HCT116 (cell line): Measurements from ENCODE around the gene MYL12B. TPM values are rescaled to one million over a fixed set of nuclear protein-coding genes. Genes with fewer than 3 reads are reported as not detected.

ENCODE experiments used
- ATAC-seq: fragments of 200-7000 bp; cut with Tn5 transposase; 2 replicates; pipeline ENCODE4 v1.9.1; 2020; ENCODE audit warnings: mild to moderate bottlenecking, moderate library complexity
- BruUV-seq: library from RNA; stranded (reverse); fragments of 400-500 nt; replicated peaks from 2 replicates; lab custom pipeline; 2021; lab: Mats Ljungman, UMichigan
- CTCF ChIA-PET: fragments of 300-600 bp; sonication (Branson Sonifier 250); formaldehyde crosslinking; loops from one replicate; lab custom pipeline; 2021; ENCODE audit warnings: antibody characterized with exemption; lab: Charles Lee
- POLR2A ChIA-PET: fragments of 300-600, 350-600 bp; sonication (Branson Sonifier 250); formaldehyde crosslinking; loops from one replicate; lab custom pipeline; 2021; ENCODE audit warnings: antibody characterized with exemption; lab: Charles Lee
- RAD21 ChIA-PET, 2 experiments: fragments of 300-600 bp; sonication (Branson Sonifier 250); formaldehyde crosslinking; loops; one replicate each; lab custom pipeline; 2023; ENCODE audit warnings: low total read pairs in 2 of 2; ENCODE audit not compliant: uncharacterized antibody in 2 of 2, unreplicated experiment in 2 of 2, low non-redundant PET in 1 of 2; lab: Charles Lee
- DNase-seq: peaks from one replicate; pipeline ENCODE4 v3.0.0-alpha.2; 2010; ENCODE audit warnings: low read depth, low spot score
- H2AFZ ChIP-seq: fragments of 200-600 bp; shearing (Covaris generic), sonication (generic); 2 replicates; pipeline ENCODE4 v1.6.1; 2017; ENCODE audit warnings: low read depth, mixed run types, mixed read lengths, antibody characterized with exemption, low read length; ENCODE audit not compliant: poor library complexity, severe bottlenecking
- H3K27ac ChIP-seq: 2 replicates; pipeline ENCODE4 v1.5.1; 2012; ENCODE audit warnings: low read depth, low read length
- H3K27me3 ChIP-seq: fragments of 200-600 bp; sonication (generic); 2 replicates; pipeline ENCODE4 v1.6.1; 2016; ENCODE audit warnings: mixed run types, low read length, mixed read lengths; ENCODE audit not compliant: insufficient read depth
- H3K36me3 ChIP-seq, 2 experiments: fragments of 200-500 bp in 1 of 2; fragments of 200-600 bp in 1 of 2; sonication (Bioruptor generic) in 1 of 2; sonication (generic) in 1 of 2; 2 replicates each; pipeline versions ENCODE4 v1.5.1 to v1.6.1; 2014 to 2016; ENCODE audit warnings: low read length in 2 of 2, inconsistent platforms in 1 of 2, mixed read lengths in 1 of 2, mixed run types in 1 of 2; ENCODE audit not compliant: insufficient read depth in 2 of 2, control insufficient read depth in 1 of 2
- H3K4me1 ChIP-seq, 2 experiments: fragments of 200-600 bp in 1 of 2; sonication (generic) in 1 of 2; 2 replicates each; pipeline versions ENCODE4 v1.5.1 to v1.6.1; 2012 to 2017; ENCODE audit warnings: low read length in 2 of 2, inconsistent platforms in 1 of 2, mild to moderate bottlenecking in 1 of 2, mixed read lengths in 1 of 2, mixed run types in 1 of 2, moderate library complexity in 1 of 2; ENCODE audit not compliant: insufficient read depth in 2 of 2, control insufficient read depth in 1 of 2
- H3K4me2 ChIP-seq: fragments of 200-600 bp; sonication (generic); 2 replicates; pipeline ENCODE4 v1.6.1; 2017; ENCODE audit warnings: mixed run types, low read length, mixed read lengths
- H3K4me3 ChIP-seq, 2 experiments: fragments of 200-600 bp in 1 of 2; sonication (generic) in 1 of 2; replicated peaks in 1 of 2; 2 replicates each; pipeline ENCODE4 v1.5.1; 2011 to 2016; ENCODE audit warnings: low read length in 2 of 2, control low read depth in 1 of 2, low read depth in 1 of 2, mild to moderate bottlenecking in 1 of 2, mixed read lengths in 1 of 2, mixed run types in 1 of 2
- H3K79me2 ChIP-seq: fragments of 200-600 bp; sonication (generic); 2 replicates; pipeline ENCODE4 v1.6.1; 2017; ENCODE audit warnings: mild to moderate bottlenecking, mixed run types, low read length, moderate library complexity, mixed read lengths; ENCODE audit not compliant: insufficient read depth
- H3K9ac ChIP-seq: fragments of 200-600 bp; sonication (generic); 2 replicates; pipeline ENCODE4 v1.6.1; 2016; ENCODE audit warnings: low read length, mixed read lengths
- H3K9me2 ChIP-seq: fragments of 200-600 bp; sonication (generic), shearing (Covaris generic); 2 replicates; pipeline ENCODE4 v1.6.1; 2017; ENCODE audit warnings: mixed run types, mild to moderate bottlenecking, moderate library complexity; ENCODE audit not compliant: insufficient read depth
- H3K9me3 ChIP-seq, 2 experiments: fragments of 200-500 bp in 1 of 2; fragments of 200-600 bp in 1 of 2; sonication (Bioruptor generic) in 1 of 2; sonication (generic) in 1 of 2; 2 replicates each; pipeline ENCODE4 v1.6.1; 2014 to 2017; ENCODE audit warnings: low read length in 2 of 2, mixed read lengths in 2 of 2, inconsistent platforms in 1 of 2, low read depth in 1 of 2, mild to moderate bottlenecking in 1 of 2, mixed run types in 1 of 2, moderate library complexity in 1 of 2; ENCODE audit not compliant: control insufficient read depth in 1 of 2, insufficient read depth in 1 of 2
- H4K20me1 ChIP-seq: fragments of 200-600 bp; sonication (generic), shearing (Covaris generic); 2 replicates; pipeline ENCODE4 v1.6.1; 2017; ENCODE audit warnings: mixed run types, mild to moderate bottlenecking, moderate library complexity; ENCODE audit not compliant: insufficient read depth
- ATF3 ChIP-seq: IDR thresholded peaks from 2 replicates; pipeline ENCODE4 v1.6.1; 2012
- CBX3 ChIP-seq: IDR thresholded peaks from 2 replicates; pipeline ENCODE4 v1.6.1; 2012; ENCODE audit warnings: low read depth
- EGR1 ChIP-seq: IDR thresholded peaks from 2 replicates; pipeline ENCODE4 v1.6.1; 2012; ENCODE audit warnings: low read depth
- ELF1 ChIP-seq: IDR thresholded peaks from 2 replicates; pipeline ENCODE4 v1.6.1; 2012; ENCODE audit warnings: low read depth, borderline replicate concordance
- EZH2 ChIP-seq: fragments of 200-600 bp; sonication (generic); IDR thresholded peaks from 2 replicates; pipeline ENCODE4 v1.6.1; 2017; ENCODE audit warnings: antibody characterized with exemption, mixed run types
- EZH2phosphoT487 ChIP-seq: fragments of 200-600 bp; IDR thresholded peaks from 2 replicates; pipeline ENCODE4 v1.6.1; 2018; ENCODE audit warnings: antibody characterized with exemption, borderline replicate concordance
- JUND ChIP-seq: IDR thresholded peaks from 2 replicates; pipeline ENCODE4 v1.6.1; 2012
- RAD21 ChIP-seq: IDR thresholded peaks from 2 replicates; pipeline ENCODE4 v1.6.1; 2012; ENCODE audit warnings: low read depth, mild to moderate bottlenecking
- SP1 ChIP-seq: IDR thresholded peaks from 2 replicates; pipeline ENCODE4 v1.6.1; 2012; ENCODE audit warnings: low read depth
- TCF7L2 ChIP-seq: IDR thresholded peaks from 2 replicates; pipeline ENCODE4 v1.7.0; 2011; ENCODE audit warnings: borderline replicate concordance, inconsistent platforms; ENCODE audit not compliant: insufficient read depth, insufficient read length; ENCODE audit errors: extremely low read depth
- ZFX ChIP-seq: fragments of 450-650 bp; IDR thresholded peaks from 2 replicates; pipeline ENCODE4 v1.6.1; 2017
- intact Hi-C: fragments of 100-400 bp; cut with micrococcal nuclease; formaldehyde crosslinking; loops from 2 replicates; pipeline ENCODE4 v1.10.0; 2022
- total RNA-seq: library from RNA; stranded (reverse); gene quantifications from one replicate; pipeline ENCODE4 v1.2.1, GENCODE V29; 2021; ENCODE audit not compliant: unreplicated experiment
- TF ChIP-seq, protein P1 (sequence below): IDR thresholded peaks from 2 replicates; pipeline ENCODE4 v1.6.1; 2011; ENCODE audit warnings: mild to moderate bottlenecking, low read length, moderate library complexity; ENCODE audit not compliant: insufficient replicate concordance; ENCODE audit errors: extremely low read depth
- TF ChIP-seq, protein P2 (sequence below): IDR thresholded peaks from 2 replicates; pipeline ENCODE4 v1.6.1; 2012; ENCODE audit warnings: low read depth

Gene MYL12B
- total RNA-seq, 1 experiment from 2014 or later: 403 TPM

- H3K4me1 ChIP-seq: peaks cover 46 to 56% of the 10 kb centered on the region in 2 experiments
- BruUV-seq: TSS peak; percentile 61
- peak overlapping the region; percentile 73 for H3K9ac ChIP-seq
- no peak overlapping the region for H2AFZ ChIP-seq
- no peaks in the 10 kb centered on the region for H3K9me2 ChIP-seq
- POLR2A ChIA-PET: interaction anchor here (0.6 to 1.4 kb wide), 2 partner anchors 14 to 402 kb away, joined by 3 read pairs; no protein-coding TSS in a partner anchor
- CTCF ChIA-PET: no interaction called here
- RAD21 ChIA-PET: no interaction called here
- TF ChIP-seq, protein P1, sequence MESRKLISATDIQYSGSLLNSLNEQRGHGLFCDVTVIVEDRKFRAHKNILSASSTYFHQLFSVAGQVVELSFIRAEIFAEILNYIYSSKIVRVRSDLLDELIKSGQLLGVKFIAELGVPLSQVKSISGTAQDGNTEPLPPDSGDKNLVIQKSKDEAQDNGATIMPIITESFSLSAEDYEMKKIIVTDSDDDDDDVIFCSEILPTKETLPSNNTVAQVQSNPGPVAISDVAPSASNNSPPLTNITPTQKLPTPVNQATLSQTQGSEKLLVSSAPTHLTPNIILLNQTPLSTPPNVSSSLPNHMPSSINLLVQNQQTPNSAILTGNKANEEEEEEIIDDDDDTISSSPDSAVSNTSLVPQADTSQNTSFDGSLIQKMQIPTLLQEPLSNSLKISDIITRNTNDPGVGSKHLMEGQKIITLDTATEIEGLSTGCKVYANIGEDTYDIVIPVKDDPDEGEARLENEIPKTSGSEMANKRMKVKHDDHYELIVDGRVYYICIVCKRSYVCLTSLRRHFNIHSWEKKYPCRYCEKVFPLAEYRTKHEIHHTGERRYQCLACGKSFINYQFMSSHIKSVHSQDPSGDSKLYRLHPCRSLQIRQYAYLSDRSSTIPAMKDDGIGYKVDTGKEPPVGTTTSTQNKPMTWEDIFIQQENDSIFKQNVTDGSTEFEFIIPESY: no peak
- TF ChIP-seq ELF1 (no peak), RAD21 (no peak), EGR1 (no peak), TCF7L2 (no peak), SP1 (no peak), ATF3 (no peak), CBX3 (no peak), EZH2phosphoT487 (no peak), EZH2 (no peak), JUND (no peak), ZFX (no peak)
- TF ChIP-seq, protein P2, sequence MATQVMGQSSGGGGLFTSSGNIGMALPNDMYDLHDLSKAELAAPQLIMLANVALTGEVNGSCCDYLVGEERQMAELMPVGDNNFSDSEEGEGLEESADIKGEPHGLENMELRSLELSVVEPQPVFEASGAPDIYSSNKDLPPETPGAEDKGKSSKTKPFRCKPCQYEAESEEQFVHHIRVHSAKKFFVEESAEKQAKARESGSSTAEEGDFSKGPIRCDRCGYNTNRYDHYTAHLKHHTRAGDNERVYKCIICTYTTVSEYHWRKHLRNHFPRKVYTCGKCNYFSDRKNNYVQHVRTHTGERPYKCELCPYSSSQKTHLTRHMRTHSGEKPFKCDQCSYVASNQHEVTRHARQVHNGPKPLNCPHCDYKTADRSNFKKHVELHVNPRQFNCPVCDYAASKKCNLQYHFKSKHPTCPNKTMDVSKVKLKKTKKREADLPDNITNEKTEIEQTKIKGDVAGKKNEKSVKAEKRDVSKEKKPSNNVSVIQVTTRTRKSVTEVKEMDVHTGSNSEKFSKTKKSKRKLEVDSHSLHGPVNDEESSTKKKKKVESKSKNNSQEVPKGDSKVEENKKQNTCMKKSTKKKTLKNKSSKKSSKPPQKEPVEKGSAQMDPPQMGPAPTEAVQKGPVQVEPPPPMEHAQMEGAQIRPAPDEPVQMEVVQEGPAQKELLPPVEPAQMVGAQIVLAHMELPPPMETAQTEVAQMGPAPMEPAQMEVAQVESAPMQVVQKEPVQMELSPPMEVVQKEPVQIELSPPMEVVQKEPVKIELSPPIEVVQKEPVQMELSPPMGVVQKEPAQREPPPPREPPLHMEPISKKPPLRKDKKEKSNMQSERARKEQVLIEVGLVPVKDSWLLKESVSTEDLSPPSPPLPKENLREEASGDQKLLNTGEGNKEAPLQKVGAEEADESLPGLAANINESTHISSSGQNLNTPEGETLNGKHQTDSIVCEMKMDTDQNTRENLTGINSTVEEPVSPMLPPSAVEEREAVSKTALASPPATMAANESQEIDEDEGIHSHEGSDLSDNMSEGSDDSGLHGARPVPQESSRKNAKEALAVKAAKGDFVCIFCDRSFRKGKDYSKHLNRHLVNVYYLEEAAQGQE: no peak
- H3K4me2 ChIP-seq: peak overlapping the region; percentile 81
- peak overlapping the region; percentile 79 to 90 for H3K4me3 ChIP-seq
- H3K36me3 ChIP-seq: 0 out of 4 replicates have a peak, but pooled peaks cover 0 to 4% of the 10 kb centered on the region in 2 experiments
- H3K27ac ChIP-seq: peak overlapping the region; percentile 89
- peaks cover 46% of the 10 kb centered on the region; the same call in 1 of the 2 replicates for H4K20me1 ChIP-seq
- H3K9me3 ChIP-seq: no peaks in the 10 kb centered on the region
- H3K27me3 ChIP-seq: no peaks in the 10 kb centered on the region
- ATAC-seq (no peak), DNase-seq (no peak)
- H3K79me2 ChIP-seq: peaks cover 70% of the 10 kb centered on the region
- intact Hi-C loops: loop anchor here (5.0 kb wide), 2 partner anchors 184 to 329 kb away; no protein-coding TSS in a partner anchor
Measured at GRCh38 chr18:3263132-3263700, 1.3 kb downstream of the MYL12B start.
